ENCODE data around the gene MAU2.
"Not testable (repeated sequence)": the region's sequence is repeated elsewhere in the genome, so short reads cannot be mapped to it uniquely, and the experiment has no call there.

The MAU2 gene

GRCh38 chr19:19343762-19344161 is 23.1 kb downstream of the MAU2 start:
- in situ Hi-C loops (cut with MboI; ENCODE audit: low sequenced_read_pairs): no loop called here

- in situ Hi-C loops (cut with MboI; ENCODE audit: low sequenced_read_pairs): no loop called here
These were observed 24.6 kb downstream of the MAU2 start for GRCh38 chr19:19345232-19345631.

DNA sequence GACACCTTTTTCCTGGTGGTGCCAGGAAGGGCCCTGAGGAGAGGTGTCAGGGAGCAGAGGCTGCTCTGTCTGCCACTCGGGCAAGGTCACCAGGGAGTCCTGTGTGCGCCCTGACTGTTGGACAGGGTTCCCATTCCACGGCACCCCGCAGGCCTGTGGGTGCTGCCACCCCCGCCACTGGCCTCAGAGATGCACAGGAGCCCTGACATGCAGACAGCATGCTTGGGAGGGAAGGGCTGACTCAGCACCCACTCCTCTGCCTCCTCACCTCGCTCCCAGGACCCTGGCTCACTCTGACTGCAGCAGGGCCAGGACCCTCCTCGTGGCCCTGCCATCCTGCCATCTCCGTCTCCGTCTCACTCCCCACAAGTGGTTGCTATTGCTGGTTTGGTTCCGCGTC is 25.3 kb downstream of the MAU2 start:
- in situ Hi-C loops (cut with MboI; ENCODE audit: low sequenced_read_pairs): no loop called here

DNA sequence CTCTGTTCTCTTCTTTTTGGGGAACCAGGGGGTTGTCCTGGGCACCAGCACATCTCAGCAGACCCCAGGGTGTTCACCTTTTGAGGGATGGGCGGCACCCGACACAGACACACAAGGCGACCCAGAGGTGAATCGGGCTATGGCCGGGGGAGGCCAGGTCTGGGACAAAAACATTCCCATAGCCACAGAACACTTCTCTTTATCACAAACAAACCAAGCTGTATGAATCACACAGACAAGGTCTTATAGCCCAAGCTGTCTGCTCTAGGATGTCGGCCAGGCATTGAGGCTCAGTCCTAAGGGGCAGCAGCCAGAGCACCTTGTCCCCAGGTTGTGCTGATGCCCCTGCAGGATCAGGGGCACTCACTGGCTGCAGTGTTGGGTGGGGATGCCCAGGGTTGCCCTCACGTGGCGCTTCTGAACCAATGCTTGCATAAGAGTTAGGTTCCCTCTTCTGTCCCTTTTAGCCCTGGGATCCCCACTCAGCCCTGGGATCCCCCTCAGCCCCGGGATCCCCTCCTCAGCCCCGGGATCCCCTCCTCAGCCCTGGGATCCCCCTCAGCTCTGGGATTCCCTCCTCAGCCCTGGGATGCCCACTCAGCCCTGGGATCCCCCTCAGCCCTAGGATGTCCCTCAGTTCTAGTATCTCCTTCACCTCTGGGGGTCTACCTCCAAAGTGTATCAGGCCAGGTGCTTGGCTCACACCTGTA is 26.9 kb downstream of the MAU2 start:
- in situ Hi-C loops (cut with MboI; ENCODE audit: low sequenced_read_pairs): no loop called here

DNA sequence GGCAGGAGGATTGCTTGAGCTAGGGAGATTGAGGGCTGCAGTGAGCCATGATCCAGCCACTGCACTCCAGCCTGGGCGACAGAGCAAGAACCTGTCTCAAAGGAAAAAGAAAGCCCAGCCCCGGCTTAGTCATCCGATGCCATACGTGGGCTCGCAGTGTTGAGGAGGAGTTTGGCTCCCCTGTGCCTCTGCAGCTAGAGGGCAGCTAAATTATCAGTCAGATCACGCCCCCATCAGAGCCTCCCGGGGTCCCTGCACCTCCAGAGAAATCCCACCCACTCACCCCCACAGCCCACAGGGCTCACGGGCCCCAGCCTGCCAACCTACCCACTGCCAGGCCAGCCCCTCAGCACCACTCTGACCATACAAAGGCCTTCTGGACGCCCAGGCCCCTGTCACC is 27.6 kb downstream of the MAU2 start:
- in situ Hi-C loops (cut with MboI; ENCODE audit: low sequenced_read_pairs): no loop called here

DNA sequence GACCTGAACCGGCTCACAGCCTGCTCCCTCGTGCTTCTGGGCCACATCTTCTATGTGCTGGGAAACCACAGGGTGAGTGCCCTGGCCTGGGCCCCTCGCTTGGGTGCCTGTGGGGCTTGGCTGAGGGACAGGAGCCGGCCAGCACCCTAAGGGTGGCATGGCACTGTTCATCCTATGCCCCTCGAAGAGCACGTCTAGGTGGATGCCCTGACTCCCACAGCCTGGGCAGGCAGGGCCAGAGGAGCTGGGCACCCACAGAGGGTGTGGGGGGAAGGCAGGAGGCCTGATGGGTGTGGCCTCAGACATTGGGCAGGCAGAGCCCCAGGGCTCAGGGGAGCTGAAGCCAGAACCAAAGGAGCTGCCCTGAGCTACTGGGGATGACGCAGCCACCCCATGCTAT is 28.7 kb downstream of the MAU2 start:
- in situ Hi-C loops (cut with MboI; ENCODE audit: low sequenced_read_pairs): no loop called here

- in situ Hi-C loops (cut with MboI; ENCODE audit: low sequenced_read_pairs): not testable (repeated sequence)
These were observed 30.1 kb downstream of the MAU2 start for GRCh38 chr19:19350756-19351155.

- in situ Hi-C loops (cut with MboI; ENCODE audit: low sequenced_read_pairs): no loop called here
These were observed 32.2 kb downstream of the MAU2 start for GRCh38 chr19:19352823-19353222.

DNA sequence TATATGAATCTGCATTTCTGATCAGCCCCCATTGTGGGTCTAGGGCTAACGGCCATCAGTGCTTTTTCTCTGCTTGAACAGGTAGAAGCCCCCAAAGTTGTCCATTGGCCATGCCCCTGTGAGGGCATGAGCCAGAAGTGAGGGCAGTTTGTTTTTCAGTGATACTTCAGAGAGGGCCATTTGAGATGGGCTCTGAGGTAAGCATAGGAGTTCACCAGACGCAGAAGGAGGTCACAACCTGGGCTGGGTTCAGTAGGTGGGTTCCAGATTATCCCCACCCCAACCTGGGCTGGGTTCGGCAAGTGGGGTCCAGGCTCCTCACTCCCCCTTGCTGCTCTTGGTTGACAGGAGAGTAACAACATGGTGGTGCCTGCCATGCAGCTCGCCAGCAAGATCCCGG is 33.4 kb downstream of the MAU2 start:
- in situ Hi-C loops (cut with MboI; ENCODE audit: low sequenced_read_pairs): no loop called here

DNA sequence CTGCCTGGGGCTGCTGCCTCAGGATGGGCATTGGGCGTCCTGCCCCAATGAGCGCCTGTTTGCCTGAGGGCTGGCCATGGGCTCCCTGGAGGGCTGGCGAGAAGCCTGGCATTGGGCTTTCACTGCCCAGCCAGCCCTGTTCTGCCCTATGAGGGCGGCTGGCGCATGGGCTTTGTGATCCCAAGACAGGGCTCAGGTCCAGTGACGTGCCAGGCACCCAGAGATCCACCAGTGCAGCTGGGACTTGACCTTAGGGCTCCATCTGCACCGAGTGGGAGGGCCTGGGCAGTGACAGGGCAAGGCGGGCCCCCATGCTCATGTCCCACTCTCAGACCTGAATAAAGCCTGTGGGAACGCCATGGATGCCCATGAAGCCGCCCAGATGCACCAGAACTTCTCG is 34.3 kb downstream of the MAU2 start:
- in situ Hi-C loops (cut with MboI; ENCODE audit: low sequenced_read_pairs): no loop called here

- in situ Hi-C loops (cut with MboI; ENCODE audit: low sequenced_read_pairs): no loop called here
These were observed 35.0 kb downstream of the MAU2 start for GRCh38 chr19:19355606-19356139.

DNA sequence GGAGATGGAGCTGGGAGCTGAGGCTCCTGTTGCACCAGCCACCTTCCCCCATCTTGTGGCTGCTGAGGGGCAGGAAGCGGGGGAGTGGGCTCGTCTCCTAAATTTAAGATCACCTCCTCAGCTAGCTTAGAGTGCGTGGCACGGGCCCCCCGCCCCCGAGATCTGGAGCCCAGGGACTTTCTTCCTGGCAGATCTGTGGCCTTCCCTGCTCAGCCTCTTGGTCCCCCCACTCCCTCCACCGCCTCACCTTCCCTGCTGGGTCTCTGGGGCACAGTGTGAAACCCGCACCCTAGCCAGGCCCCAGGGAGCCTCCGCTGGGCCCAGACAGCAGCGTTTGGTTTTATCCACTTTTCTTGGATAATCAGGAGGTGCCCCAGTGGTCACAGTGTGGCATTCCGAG is 35.9 kb downstream of the MAU2 start:
- in situ Hi-C loops (cut with MboI; ENCODE audit: low sequenced_read_pairs): no loop called here

GRCh38 chr19:19356901-19357566 is 36.4 kb downstream of the MAU2 start:
- in situ Hi-C loops (cut with MboI; ENCODE audit: low sequenced_read_pairs): no loop called here

GRCh38 chr19:19361075-19361594 is 40.5 kb downstream of the MAU2 start:
- in situ Hi-C loops (cut with MboI; ENCODE audit: low sequenced_read_pairs): loop anchor here (10.0 kb wide), 1 partner anchor 134 kb away; no protein-coding TSS in a partner anchor

DNA sequence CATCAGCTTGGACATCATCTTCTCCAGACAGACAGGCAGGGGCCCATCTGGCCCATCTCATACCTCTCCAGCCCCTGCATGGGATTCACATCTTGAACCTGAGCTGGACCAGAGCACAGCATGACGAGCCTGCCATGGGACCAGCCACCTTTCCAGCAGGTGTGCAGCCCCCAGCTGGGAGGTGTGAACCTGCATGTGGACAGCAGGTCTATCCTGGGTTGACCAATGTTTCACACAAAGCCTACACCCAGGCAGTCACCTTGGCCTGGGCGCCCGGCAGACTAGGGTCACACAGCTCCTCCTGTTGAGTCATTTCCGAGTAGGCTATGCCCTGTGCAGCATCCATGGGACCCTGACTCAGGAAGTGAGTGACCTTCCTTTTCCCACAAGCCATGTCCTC is 41.4 kb downstream of the MAU2 start:
- in situ Hi-C loops (cut with MboI; ENCODE audit: low sequenced_read_pairs): loop anchor here (10.0 kb wide), 1 partner anchor 133 kb away; no protein-coding TSS in a partner anchor

GRCh38 chr19:19366434-19367396 is 46.1 kb downstream of the MAU2 start:
- in situ Hi-C loops (cut with MboI; ENCODE audit: low sequenced_read_pairs): loop anchor here (10.0 kb wide), 1 partner anchor 128 kb away; no protein-coding TSS in a partner anchor

DNA sequence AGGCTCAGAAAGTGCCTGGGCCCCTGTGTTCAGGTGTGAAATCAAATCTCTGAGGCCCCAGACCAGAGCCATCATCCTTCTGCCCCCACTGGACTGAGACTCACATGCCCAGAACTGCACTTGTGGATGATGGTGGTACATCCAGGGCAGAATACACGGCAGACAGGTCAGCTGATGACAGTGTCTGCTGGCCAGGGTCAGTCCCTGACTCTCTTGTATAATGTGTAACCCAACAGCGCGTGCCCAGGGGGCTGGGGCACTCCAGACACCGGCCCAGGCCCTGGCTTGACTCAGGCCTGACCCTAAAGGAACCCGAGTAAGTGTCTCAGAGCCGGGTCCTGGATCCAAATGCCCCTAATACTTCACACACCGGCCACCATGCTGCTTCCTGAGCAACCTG is 47.5 kb downstream of the MAU2 start:
- in situ Hi-C loops (cut with MboI; ENCODE audit: low sequenced_read_pairs): loop anchor here (10.0 kb wide), 1 partner anchor 127 kb away; no protein-coding TSS in a partner anchor

DNA sequence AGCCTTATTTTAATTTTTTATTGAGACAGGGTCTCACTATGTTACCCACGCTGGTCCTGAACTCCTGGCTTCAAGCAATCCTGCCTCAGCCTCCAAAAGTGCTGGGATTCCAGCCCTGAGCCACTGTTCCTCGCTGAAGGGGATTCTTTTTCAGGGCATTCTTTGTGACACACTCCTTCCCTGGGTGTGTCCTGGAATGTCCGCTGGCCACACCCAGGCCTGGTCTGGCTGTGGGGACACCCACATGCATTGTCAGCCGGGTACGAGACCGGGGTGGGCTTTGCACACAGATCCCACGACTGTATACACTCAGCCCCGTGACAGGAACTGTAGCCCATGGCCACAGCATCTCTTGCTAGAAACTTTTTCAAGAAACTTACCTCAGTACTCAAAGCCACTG is 50.4 kb downstream of the MAU2 start:
- in situ Hi-C loops (cut with MboI; ENCODE audit: low sequenced_read_pairs): no loop called here

DNA sequence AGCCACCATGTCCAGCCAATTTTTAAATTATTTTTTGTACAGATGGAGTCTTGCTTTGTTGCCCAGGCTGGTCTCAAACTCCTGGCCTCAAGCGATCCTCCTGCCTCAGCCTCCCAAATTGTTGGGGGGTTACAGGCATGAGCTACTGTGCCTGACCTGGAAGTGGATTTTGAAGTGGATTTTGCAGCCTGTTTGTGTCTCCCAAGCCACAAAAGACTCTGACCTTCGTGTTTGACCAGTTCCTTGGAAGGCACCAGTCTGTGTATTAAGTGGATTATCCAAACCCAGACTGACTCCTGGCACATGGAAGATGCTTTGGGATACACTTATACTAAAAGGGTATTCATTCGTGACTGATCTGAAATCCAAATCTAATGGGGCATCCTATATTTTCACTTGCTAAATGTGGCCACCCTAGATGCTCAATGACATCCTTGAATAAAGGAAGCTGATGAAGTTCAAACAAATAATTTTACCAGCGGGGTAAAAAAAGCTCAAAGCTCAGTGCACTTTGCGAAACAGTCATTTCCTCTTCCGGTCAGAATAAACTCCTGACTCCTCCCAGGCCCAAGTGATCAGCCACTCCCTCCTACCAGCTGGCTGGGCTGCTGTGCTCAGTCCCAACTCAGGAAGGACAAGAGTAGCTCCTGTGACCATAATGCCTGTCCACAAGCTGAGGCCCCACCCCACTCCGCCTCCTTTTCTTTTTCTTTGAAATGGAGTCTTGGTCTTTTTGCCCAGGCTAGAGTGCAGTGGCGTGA is 52.2 kb downstream of the MAU2 start:
- in situ Hi-C loops (cut with MboI; ENCODE audit: low sequenced_read_pairs): no loop called here

GRCh38 chr19:19379527-19379926 is 58.9 kb downstream of the MAU2 start:
- in situ Hi-C loops (cut with MboI; ENCODE audit: low sequenced_read_pairs): no loop called here

Data from HL-60/S4 treated with phorbol 12-myristate 13-acetate at 8.2 ng/mL for 4 days and 3 days (cell line).